ENCODE results near the gene S100P.

Gene S100P

GRCh38 chr4:6727081-6727942, 33.6 kb downstream of the S100P start:
- DNase-seq: no peak

DNA sequence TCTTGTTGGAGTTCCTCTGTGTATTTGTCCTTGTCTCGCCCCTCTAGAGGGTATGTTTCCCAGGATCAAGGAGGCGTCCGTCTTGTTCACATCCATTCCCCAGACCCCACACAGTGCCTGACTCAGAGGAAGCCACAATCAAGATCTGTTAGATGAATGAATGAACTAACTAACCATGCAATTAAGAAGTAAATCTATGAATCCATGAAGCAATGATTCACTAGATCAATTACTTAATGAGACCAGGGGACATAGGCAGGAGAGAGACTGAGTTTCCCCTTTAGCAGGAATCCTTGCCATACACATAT, 34.2 kb downstream of the S100P start:
- no peak for DNase-seq

DNA sequence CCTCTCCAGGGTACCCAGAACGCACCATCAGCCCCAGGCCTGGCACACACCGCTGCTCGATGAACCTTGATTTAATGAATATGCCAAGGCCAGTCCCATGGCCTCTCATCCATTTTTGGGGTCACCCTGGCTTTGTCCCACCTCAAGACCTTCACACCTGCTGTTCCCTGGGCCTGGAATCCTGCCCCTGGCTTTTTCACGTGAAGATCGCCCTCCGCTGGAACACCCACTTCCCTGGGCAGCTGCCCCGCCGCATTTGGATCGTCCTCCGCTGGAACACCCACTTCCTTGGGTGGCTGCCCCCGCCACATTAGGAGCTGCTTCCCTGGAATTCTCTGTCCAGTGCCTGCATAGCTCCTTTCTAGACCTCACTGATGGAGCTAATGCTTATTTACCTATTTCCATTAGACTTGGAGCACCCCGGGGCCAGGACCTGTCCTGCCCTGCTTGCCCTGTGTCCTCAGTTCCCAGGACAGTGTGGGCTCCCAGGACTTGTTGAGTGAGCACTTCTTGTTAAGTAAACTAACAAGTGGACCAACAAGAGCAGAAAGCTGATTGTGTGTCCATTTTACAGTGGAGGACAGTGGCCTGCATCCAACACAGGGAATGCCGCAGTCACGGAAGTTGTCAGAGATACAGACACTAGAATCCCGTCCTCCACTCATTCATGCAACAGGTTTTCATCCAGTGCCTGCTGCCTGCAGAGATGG, 34.8 kb downstream of the S100P start:
- no peak for DNase-seq

DNA sequence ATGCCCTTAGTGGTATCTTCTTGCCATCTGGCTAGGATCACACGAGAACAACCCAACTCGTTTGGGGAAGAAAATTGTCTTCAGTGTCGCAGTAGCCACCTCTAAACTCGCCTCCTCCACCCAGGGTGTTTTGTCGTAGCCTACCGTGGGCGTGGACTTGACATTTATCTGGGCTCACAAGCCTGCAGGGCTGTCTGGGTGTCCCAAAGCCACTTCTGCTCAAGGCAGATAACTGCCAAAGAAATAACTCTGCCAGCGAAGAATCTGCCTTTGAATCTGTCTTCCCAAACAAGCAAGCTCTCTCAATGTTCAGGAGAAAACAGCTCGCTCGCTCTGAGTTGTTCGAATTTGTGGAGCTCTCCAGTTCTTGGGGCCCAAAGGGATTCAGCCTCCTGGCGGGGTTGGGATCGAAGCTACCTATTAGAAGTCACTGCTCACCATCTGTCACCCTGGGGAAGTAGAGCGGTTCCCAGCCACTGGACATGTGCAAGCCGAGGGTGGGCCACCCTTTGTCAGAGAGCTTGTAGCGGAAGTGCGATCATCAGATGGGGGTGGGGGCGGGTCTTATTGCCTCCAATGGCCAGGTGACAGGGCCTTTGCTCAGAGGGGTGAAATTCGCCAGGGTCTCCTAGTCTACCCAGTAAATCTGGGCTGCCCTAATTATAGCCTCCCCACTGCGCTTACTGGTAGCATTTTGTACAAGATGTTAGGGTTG, 37.1 kb downstream of the S100P start:
- DNase-seq: no peak

DNA sequence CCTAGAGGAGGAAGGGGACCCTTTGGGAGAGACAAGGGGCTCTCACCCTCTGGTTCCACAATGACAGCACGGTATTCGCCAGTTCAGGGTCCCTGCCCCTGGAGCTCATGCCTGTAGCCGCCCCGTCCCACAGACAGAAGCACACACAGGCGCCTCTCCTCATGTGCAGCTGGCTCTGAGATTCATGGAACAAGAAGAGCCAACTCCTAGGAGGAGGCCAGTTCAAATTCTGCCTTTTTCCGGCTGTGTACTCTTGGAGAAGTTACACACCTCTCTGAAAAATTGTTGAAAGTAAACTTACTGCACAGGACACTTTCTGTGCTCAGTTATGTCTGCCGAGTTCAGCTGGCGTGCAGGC, 37.6 kb downstream of the S100P start:
- no peak for DNase-seq

DNA sequence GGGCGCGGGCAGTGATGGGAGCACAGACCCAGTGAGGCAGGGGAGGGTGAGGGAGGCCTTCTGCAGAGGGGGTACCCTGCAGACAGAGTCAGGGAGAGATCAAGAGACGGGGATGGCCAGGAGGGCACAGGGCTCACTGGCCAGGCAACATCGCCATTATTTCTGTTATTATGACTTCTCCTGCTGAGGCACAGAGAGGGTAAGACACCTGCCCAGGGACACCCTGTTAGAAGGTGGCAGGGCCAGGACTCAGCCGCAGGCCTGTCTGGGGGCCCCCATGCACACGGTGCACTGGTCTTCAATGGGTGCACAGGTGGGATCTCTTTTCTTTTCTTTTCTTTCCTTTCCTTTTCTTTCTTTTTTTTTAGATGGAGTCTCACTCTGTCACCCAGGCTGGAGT, 38.1 kb downstream of the S100P start:
- DNase-seq: no peak

DNA sequence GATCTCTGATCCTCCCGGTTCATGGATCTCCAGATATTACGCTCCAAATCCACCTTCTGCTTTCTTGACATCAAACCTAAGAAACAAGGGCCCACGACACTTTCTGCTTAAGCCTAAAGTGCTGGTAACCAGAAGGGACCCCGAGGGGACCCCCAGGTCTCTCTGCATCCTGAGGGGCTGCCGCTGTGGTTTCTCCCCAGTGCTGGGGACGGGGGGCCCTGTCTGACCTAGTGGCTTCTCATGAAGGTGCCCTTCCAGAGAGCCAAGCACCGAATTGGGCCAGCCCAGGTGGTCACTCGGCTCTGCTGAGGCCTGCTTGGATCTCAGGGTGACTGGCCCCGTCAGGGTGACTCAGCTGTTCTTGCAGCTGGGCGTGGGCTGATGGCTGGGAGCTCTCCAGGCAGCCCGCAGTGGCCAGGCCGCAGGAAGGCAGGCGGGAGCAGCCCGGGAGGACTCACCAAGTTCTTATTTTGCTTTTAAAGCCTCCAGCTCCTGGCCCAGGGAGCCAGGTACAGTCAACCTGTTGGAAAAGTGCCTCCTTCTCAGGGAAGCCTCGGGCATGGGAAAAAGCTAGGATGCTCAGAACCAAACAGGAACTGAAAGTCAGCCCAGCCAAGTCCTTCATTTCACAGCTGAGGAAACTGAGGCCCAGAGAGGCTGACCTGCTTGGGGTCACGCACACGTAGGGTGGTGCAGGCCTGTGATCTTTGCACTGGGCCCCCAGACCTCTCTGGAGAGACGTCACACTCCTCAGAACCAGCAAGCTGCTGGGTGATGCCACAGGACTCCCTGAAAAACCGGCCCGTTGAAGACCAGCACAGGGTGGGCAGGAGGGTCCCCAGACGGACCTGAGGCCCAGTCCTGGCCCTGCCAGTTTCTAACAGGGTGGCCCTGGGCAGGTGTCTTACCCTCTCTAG, 39.0 kb downstream of the S100P start:
- no peak for DNase-seq

DNA sequence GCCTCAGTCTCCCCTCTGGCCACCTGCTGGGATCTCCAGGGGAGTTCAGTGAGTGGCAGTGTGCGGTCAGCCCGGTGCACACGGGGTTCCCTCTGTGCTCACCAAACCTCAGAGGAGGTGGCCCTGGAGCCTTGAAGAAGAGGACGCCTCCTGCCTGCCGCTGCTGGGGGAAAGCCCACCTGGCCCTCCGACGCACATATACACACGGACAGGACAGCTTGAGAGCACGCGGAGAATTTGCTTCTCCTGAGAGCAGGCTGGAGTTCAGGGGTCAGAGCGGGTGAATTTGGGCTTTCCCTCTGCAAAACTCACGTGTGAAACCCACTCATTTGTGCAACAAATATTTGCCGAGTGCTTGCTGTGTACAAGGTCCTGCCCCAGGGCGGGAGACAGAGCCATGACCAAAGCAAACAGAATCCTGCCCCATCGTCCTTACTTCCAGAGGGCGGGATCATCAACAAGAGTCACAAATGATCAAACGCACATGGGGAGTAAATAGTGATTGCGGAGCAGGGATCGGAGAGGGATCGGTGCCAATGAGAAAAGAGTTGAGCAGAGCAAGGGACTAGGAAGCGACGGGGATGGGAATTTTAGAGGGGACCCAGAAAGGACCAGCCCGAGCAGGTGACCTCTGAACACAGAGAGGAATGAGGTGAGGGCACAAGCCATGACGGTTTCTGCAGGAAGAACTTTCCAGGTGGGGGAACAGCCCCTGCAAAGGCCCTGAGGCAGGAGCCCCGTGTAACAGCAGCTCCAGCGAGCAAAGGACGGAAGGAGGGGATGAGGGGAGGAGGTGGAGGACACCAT, 39.9 kb downstream of the S100P start:
- DNase-seq: no peak

- no peak for DNase-seq
Measured at GRCh38 chr4:6734165-6734786, 40.6 kb downstream of the S100P start.

DNA sequence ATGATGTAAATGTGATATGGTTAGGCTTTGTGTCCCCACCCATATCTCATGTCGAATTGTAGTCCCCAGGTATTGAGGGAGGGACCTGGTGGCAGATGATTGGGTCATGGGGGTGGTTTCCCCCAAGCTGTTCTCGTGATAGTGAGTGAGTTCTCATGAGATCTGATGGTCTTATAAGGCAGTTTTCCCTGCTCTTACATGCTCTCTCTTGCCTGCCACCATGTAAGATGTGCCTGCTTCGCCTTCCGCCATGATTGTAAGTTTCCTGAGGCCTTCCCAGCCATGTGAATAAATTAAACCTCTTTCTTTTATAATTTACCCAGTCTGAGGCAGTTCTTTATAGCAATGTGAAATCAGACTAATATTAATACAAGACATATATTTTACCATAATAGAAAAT, 46.2 kb downstream of the S100P start:
- no peak for DNase-seq

- no peak for DNase-seq
Measured at GRCh38 chr4:6740347-6740746, 46.7 kb downstream of the S100P start.

- DNase-seq: no peak
Measured at GRCh38 chr4:6742507-6742906, 48.8 kb downstream of the S100P start.

- no peak for DNase-seq
Measured at GRCh38 chr4:6742989-6743388, 49.3 kb downstream of the S100P start.
